ENCODE results near the gene ABL1. TPM values are rescaled to one million over a fixed set of nuclear protein-coding genes. Genes with fewer than 3 reads are reported as not detected.

ABL1 gene
- total RNA-seq, 4 donors from 2014 or later: 90.9 to 151 (median 133) TPM

DNA sequence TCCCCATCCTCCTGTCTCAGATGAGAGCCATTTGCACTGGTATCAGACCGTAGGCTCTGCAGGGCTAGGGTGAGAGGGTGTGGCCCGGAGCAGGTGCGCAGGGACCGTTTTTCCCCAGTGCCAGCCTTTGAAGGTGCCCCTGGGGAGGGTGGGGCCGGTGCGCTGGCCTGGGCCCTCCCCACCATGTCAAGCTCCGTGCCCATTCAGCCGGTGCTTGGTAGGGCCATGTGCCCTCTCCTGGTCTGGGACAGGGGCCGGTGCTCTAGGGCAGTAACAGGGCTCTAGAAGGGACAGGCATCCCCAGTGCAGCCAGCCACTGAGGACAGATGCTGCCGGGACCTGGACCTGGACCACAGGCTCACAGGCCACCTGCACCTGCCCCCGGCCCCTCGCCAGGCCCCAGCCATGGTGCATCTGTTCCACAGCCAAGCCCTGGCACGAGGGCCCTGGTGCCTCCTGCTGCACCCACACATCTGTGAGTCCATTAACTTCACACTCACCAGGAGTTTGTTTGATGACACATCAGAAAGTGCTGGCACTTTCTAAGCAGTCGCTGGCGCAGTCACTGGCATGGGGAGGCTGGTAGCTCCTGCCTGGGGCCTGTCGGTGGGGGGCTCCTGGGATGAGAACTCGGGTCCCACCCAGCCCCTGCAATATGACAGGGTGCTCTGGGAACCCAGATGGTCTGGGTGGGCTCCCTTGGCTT is 66.6 kb downstream of the ABL1 start:
- 78% methylated on average over 8 of the region's 17 CpGs for WGBS
- Histone ChIP-seq H3K27ac (replicated peaks in 1 of 4) (no peak overlapping the region), H3K9me3 (no peaks in the 10 kb centered on the region), H3K4me1 (peaks cover 0 to 8% (median 0%) of the 10 kb centered on the region in 4 donors), H3K36me3 (no peaks in the 10 kb centered on the region), H3K27me3 (peaks cover 0 to 81% (median 11%) of the 10 kb centered on the region in 4 donors), H3K4me3 (no peak overlapping the region)
- intact Hi-C loops (cut with DNase I): no loop called here
- DNase-seq (ENCODE audit: extremely low spot score): no peak
- TF ChIP-seq POLR2AphosphoS5 (IDR thresholded peaks at IDR 0.05) (no peak), EP300 (IDR thresholded peaks at IDR 0.05) (no peak), POLR2A (IDR thresholded peaks at IDR 0.05; ENCODE audit: low read depth) (no peak)
- TF ChIP-seq, protein P1, sequence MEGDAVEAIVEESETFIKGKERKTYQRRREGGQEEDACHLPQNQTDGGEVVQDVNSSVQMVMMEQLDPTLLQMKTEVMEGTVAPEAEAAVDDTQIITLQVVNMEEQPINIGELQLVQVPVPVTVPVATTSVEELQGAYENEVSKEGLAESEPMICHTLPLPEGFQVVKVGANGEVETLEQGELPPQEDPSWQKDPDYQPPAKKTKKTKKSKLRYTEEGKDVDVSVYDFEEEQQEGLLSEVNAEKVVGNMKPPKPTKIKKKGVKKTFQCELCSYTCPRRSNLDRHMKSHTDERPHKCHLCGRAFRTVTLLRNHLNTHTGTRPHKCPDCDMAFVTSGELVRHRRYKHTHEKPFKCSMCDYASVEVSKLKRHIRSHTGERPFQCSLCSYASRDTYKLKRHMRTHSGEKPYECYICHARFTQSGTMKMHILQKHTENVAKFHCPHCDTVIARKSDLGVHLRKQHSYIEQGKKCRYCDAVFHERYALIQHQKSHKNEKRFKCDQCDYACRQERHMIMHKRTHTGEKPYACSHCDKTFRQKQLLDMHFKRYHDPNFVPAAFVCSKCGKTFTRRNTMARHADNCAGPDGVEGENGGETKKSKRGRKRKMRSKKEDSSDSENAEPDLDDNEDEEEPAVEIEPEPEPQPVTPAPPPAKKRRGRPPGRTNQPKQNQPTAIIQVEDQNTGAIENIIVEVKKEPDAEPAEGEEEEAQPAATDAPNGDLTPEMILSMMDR (IDR thresholded peaks at IDR 0.05): no peak

DNA sequence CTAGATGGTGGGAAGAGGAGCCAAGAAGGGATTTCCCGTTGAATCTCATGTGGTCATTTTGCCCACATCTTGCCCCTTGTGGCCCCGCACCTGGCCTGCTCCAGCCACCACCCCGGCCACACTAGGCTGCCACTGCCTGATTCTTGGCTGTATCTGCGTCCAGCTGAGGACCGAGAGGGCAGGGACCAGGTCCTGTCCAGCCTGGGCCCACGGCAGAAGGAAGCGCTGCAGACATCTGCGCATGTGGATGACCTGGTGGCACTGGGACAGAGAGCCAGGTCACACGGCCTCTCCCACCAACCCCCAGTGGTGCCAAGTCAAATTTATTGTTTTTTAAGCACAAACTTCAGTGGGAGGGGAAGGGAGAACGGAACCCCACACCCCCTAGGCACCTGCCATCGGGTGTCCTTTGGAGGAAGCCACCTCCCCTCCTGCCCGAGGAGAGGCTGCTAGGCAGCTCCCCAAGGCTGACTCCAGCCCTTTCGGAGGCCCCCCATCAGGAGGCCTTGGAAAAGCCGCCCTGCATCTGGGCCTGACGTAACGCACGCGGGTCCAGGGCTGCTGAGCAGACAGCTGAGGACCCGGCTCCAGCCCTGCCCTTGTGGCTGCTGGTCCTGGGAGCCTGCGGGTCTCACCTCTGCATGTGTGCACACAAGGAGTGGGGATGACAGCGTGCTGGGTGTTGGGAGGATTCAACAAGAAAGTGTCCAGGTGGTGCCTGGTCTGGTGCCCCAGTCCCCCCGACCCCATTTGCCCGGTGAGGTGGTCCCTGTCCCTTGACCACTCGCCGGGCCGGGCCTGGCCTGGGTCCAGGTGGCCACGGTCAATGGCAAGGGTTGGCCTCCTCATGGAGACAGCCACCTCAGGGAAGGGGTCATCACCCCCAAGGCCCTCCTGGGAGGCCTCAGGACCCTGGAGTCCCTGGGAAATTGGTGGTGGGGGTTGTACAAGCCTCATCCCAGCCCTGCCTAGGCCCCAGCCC is 67.4 kb downstream of the ABL1 start:
- DNase-seq (ENCODE audit: extremely low spot score): no peak
- Histone ChIP-seq H3K9me3 (no peaks in the 10 kb centered on the region), H3K4me1 (peaks cover 0 to 8% (median 0%) of the 10 kb centered on the region in 4 donors), H3K36me3 (no peaks in the 10 kb centered on the region), H3K4me3 (no peak overlapping the region), H3K27ac (replicated peaks in 1 of 4) (no peak overlapping the region), H3K27me3 (peaks cover 0 to 81% (median 11%) of the 10 kb centered on the region in 4 donors)
- intact Hi-C loops (cut with DNase I): no loop called here
- TF ChIP-seq POLR2AphosphoS5 (IDR thresholded peaks at IDR 0.05): no peak
- TF ChIP-seq EP300 (IDR thresholded peaks at IDR 0.05): no peak
- TF ChIP-seq, protein P1 (IDR thresholded peaks at IDR 0.05): no peak
- no peak for TF ChIP-seq POLR2A (IDR thresholded peaks at IDR 0.05; ENCODE audit: low read depth)
- 72% methylated on average over 9 of the region's 27 CpGs for WGBS

DNA sequence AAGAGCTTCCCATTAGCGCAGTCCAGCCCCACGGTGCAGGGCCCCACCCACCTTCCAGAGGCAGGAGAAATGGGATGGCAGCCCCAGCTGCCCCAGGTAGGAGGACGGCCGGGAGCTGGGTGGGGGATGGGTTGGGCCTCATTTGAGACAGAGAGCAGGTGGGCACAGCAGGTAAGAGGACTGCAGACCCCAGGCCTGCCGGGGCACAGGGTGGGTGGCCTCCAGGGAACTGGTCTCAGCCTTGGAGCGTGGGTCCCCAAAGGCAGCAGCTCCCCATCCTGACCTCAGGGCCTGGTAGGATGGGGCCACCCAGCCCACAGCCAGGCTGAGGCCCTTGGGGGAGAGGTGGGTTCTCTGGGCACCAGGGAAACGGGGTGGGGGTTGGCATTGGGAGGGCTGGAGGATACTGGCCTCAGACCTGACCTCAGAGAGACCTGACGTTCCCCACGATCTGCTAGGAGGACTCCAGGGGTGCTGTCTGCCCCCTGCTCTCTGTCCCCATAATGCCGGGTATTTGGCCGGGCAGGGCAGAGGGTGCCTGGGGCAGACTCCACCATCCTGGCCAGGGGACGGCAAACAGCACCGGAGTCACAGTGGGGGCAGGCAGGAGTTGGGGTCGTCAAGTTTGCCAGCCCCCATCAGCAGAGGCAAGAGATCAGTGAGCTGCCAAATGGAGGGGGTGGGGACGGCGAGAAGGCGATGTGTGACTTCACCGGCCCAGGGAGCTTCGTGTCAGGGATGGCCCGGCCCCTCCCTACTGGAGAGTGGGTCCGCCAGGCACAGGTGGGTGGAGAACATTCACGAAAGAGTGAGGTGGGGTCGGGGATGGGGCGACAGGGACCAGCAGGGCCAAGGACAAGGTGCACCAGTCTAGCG is 68.4 kb downstream of the ABL1 start:
- no peaks in the 10 kb centered on the region for H3K9me3 ChIP-seq
- TF ChIP-seq POLR2A (IDR thresholded peaks at IDR 0.05; ENCODE audit: low read depth) (no peak), EP300 (IDR thresholded peaks at IDR 0.05) (no peak), POLR2AphosphoS5 (IDR thresholded peaks at IDR 0.05) (no peak)
- TF ChIP-seq, protein P1 (IDR thresholded peaks at IDR 0.05): no peak
- DNase-seq (ENCODE audit: extremely low spot score): no peak
- H3K27me3 ChIP-seq: peaks cover 0 to 72% (median 9%) of the 10 kb centered on the region in 4 donors
- no peak overlapping the region for H3K27ac ChIP-seq (replicated peaks in 1 of 4)
- no peak overlapping the region for H3K4me3 ChIP-seq
- H3K4me1 ChIP-seq: peaks cover 0 to 8% (median 0%) of the 10 kb centered on the region in 4 donors
- H3K36me3 ChIP-seq: no peaks in the 10 kb centered on the region
- 70% methylated on average over 19 of the region's 25 CpGs for WGBS
- intact Hi-C loops (cut with DNase I): no loop called here
